Peyer's patch (tissue), 4 donors: ENCODE data around the gene SH2D3A.
"Not testable (repeated sequence)": the region's sequence is repeated elsewhere in the genome, so short reads cannot be mapped to it uniquely, and the experiment has no call there.

Source experiments
- POLR2A ChIP-seq, 2 donors: fragments of 450-650 bp; IDR thresholded peaks; one replicate each; pipeline ENCODE4 v1.5.1; 2017; ENCODE audit warnings: antibody characterized with exemption in 2 of 2, mild to moderate bottlenecking in 2 of 2, moderate library complexity in 2 of 2
- TF ChIP-seq, protein P1 (sequence below), 6 experiments: fragments of 450-650 bp in 4 of 6; fragments of 200-600 bp in 2 of 6; sonication (generic) in 1 of 6; IDR thresholded peaks; one replicate each; pipeline ENCODE4 v1.5.1; 2017 to 2019; ENCODE audit warnings: antibody characterized with exemption in 6 of 6, mild to moderate bottlenecking in 3 of 6, moderate library complexity in 1 of 6

DNA sequence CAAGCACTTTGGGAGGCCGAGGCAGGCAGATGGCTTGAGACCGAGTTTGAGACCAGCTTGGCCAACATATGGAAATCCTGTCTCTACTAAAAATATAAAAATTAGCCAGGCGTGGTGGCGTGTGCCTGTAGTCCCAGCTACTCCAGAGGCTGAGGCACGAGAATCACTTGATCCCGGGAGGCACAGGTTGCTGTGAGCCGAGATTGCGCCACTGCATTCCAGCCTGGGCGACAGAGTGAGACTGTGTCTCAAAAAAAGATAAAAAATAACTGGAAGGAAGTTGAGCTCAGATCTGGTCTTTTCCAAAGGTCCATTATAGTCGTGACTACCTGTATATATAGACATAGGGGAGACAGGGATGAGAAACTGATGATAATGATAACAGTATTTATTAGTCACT lies 18.7 kb downstream of the SH2D3A start:
- TF ChIP-seq, protein P1, sequence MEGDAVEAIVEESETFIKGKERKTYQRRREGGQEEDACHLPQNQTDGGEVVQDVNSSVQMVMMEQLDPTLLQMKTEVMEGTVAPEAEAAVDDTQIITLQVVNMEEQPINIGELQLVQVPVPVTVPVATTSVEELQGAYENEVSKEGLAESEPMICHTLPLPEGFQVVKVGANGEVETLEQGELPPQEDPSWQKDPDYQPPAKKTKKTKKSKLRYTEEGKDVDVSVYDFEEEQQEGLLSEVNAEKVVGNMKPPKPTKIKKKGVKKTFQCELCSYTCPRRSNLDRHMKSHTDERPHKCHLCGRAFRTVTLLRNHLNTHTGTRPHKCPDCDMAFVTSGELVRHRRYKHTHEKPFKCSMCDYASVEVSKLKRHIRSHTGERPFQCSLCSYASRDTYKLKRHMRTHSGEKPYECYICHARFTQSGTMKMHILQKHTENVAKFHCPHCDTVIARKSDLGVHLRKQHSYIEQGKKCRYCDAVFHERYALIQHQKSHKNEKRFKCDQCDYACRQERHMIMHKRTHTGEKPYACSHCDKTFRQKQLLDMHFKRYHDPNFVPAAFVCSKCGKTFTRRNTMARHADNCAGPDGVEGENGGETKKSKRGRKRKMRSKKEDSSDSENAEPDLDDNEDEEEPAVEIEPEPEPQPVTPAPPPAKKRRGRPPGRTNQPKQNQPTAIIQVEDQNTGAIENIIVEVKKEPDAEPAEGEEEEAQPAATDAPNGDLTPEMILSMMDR (IDR thresholded peaks at IDR 0.05), result not testable (repeated sequence)
- TF ChIP-seq POLR2A (IDR thresholded peaks at IDR 0.05), result not testable (repeated sequence)
